Stimulated activated CD4-positive, alpha-beta T cell treated with anti-CD3 and anti-CD28 coated beads, TNF-alpha, amount 100 ng/mL, for 48 hours (primary cell): ENCODE results near the gene ZFAND2B.
A peak's percentile ranks its signal among the peaks of the same experiment; 100 is the strongest.
"Not testable (repeated sequence)": the region's sequence is repeated elsewhere in the genome, so short reads cannot be mapped to it uniquely, and the experiment has no call there.

Source experiments
- DNase-seq, 3 donors: peaks; one replicate each; pipeline ENCODE4 v3.0.0-alpha.2; 2020; ENCODE audit warnings: low read depth in 3 of 3

ZFAND2B gene

GRCh38 chr2:219250049-219250781, 43.6 kb downstream of the ZFAND2B start:
- DNase-seq = no peak

- no peak for DNase-seq
These were observed 45.1 kb downstream of the ZFAND2B start for GRCh38 chr2:219251656-219252055.

- DNase-seq = no peak
These were observed 45.5 kb downstream of the ZFAND2B start for GRCh38 chr2:219252084-219252483.

- no peak for DNase-seq
These were observed 46.0 kb downstream of the ZFAND2B start for GRCh38 chr2:219252570-219252899.

GRCh38 chr2:219252900-219253752, 46.5 kb downstream of the ZFAND2B start, which contains the start of gene TUBA4B:
Gene TUBA4B, plus strand, starts transcription at chr2:219253243. Its CDS starts 165 bp downstream, at chr2:219253408.
- DNase-seq = peak in 1 of 3 donors; percentile 43

GRCh38 chr2:219253753-219254589, 47.4 kb downstream of the ZFAND2B start, which contains the start of gene TUBA4A:
Gene TUBA4A, minus strand, starts transcription at chr2:219253918. Its CDS starts 60 bp downstream, at chr2:219253858.
- DNase-seq = peak; percentile 77 to 87 (median 81)

GRCh38 chr2:219254590-219255201, 48.1 kb downstream of the ZFAND2B start:
- no peak for DNase-seq

GRCh38 chr2:219258942-219259341, 52.4 kb downstream of the ZFAND2B start:
- DNase-seq = not testable (repeated sequence)
